GM18517 (cell line): Measurements from ENCODE around the gene SH2D3C.

Source experiments
- ATAC-seq: cut with Tn5 transposase; IDR thresholded peaks from one replicate; pipeline ENCODE4 v1.9.1; 2021; ENCODE audit warnings: mild to moderate bottlenecking, moderate library complexity; ENCODE audit not compliant: unreplicated experiment

SH2D3C gene

DNA sequence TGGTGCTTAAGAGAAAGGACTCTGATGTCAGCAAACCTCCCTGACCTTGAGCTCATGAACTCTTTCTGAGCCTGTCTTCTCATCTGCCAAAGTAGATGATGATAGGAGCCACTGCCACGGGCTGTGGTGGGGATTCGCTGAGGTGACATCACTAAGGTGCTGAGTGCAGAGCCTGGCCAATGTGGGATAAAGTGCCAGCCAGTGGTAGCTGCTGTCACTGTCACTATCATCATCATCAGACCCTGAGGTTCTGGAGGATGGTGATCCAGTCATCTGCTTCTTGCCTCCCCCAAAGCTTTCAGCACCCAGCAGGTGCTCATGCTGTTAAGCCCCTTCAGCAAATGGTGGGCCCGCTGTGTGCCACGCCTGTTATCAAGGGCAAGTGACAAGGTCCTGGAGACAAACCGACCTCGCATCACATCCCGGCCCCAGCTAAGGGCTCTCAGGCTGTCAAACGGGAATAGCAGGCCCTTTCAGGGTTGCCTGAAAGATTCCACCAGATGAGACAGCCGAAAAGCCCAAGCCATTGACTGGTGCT is 30.6 kb upstream of the SH2D3C start:
- ATAC-seq = no peak

DNA sequence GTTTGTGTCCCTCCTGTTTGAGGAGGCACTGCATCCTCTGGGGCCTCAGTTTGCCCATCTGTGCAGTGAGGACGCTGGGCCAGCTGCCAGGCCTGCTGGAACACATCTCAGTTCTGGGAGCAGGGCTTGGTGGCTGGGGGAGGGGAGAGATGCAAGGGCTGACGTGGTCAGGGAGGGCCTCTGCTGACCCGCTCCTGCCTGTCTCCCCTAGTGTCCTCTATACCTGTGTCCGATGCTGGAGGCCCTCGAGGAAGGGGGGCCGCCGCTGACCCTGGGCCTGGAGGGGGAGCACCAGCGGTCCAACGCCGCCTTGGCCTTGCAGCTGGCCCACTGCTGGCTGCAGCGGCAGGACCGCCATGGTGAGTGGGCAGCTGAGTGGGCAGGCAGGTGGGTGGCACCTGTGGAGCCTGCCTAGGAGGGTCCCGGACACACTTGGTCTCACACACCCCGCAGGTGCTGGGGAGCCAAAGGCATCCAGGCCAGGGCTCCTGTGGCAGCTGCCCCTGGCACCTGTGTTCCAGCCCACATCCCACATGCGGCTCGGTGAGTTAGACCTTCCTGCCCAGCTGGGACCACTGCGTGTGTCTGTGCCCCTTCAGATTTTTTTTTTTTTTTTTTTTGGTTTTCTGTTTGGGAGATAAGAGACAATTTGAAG is 30.0 kb upstream of the SH2D3C start:
- no peak for ATAC-seq

DNA sequence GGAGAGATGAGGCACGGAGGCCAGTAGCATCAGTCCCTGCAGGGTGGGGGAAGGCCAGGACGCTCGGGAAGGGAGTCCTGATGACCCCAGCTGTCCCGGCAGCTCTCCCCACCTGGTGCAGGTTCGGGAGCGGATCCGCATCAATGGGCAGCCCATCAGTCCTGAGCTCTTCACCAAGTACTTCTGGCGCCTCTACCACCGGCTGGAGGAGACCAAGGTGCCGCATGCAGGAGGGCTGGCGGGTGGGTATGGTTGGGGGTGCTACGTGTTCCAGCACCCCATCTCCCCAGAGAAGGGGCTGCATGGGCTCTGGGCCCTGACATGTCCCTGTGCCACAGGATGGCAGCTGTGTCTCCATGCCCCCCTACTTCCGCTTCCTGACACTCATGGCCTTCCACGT is 28.4 kb upstream of the SH2D3C start:
- no peak for ATAC-seq

- ATAC-seq = no peak
Measured at GRCh38 chr9:127805620-127806019, 27.2 kb upstream of the SH2D3C start.

GRCh38 chr9:127803507-127804352 is 25.3 kb upstream of the SH2D3C start:
- no peak for ATAC-seq

- peak; percentile 76 for ATAC-seq
Measured at GRCh38 chr9:127802576-127803443, 24.3 kb upstream of the SH2D3C start, which contains the start of gene FPGS. FPGS (plus strand) TSS chr9:127802882; CDS start chr9:127802925, 43 bp downstream.

DNA sequence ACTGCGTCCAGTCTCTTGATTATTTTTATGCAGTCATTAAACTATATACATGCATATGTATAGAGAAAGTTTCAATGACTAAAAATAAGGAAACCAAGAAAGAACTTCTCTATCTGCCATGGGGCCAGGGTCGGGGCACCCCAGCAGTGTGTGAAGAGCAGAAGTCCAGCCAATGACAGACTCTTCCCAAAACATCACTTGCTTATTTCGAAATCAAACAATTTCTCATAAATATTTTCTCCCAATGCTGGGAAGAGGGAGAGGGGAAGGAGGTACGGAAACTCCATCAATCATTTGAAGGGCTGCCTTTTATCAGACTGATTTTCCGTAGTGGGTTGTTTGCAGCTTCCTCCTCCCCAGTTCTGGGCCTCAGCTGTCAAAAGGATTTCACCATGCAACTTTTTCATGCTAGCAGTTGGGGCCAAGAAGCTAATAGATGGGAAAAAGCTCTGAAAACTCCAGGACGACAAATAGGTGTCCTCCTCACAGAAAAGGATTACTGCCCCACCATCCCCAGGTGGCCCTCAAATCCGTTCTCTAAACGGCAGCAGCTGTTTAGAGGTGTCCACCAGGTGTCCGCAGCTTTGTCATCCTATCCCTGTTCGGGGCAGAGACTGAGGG is 23.6 kb upstream of the SH2D3C start:
- ATAC-seq = no peak

DNA sequence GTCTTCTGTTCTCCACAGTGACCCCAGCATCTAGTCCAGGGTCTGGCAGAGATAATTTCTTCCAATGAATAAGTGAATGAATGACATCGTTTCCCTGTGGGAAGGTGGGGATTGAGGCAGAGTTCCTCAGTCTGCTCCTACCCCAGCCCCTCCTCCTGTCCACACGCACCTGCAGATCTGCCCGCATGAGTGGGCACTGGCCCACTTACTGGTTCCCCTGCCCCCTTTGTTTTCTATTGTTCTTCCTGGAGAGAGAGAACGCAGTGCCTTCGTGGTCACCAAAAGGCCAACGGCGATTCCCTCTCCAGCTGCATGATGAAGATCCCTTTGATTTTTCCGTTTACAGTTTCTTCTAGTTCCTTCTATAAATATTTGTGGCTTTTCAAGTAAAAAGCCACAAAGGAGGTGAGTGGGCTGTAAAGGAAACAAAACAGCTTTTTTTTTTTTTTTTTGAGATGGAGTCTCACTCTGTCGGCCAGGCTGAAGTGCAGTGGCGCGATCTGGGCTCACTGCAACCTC is 18.4 kb upstream of the SH2D3C start:
- no peak for ATAC-seq

GRCh38 chr9:127796225-127796813 is 17.9 kb upstream of the SH2D3C start:
- no peak for ATAC-seq

DNA sequence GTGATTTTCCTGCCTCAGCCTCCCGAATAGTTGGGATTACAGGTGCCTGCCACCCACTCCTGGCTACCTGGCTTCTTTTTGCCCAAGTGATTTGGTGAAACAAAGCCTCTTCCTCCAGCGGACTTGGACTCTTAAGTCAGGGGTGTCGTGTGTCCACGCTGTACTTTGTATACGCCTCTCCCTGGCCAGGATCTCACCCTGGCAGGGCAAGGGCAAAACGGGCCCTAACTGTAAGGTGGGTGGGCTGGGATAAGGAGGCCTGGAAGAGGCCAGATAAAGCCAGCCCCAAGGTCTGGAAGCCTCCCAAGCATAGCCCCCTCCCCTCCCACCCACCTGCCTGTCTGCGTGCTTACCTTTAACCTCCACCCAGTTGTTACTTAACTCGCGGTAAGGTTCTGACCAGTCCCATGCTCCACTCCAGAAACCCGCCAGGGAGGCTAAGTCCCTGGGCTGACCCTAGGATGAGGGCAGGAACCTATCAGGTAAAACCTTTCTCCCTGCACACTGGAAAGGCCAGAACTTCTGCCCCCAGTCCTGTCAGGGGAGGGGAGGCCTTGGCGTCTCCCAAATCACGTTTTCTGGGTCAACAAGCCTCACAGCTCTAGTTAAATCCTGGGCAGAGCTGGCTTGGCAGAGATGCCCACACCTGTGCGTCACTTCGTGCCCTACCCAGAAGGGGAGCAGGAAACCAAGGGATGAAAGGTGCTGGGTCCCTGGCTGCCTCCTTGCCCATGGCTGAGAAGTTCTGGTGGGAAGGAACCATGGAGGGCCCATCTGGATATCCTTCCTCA is 15.7 kb upstream of the SH2D3C start:
- no peak for ATAC-seq

DNA sequence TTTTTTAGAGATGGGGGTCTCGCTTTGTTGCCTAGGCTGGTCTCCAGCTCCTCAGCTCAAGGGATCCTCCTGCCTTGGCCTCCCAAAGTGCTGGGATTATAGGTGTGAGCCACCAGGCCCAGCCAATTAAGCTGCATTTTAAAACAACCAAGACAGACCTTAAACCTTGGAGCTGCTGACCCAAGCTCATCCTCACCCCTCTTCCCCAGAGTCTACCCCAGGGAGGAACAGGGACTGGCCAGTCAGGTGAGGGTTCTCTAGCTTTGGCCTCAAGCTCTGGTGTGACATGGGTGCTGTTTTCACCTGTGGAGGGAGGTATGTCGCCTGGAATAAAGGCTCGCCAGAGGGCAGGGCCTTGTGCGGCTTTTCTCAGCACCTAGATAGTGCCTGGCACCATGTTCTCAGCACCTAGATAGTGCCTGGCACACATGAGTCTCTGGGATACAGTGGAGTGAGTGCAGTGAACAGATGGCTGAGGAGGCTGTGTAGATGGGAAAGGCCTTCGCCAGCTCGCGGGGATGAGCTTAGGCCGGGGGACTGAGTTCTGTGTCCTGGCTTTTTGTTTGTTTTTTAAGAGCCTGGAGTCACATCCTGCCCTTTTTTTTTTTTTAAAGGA is 14.7 kb upstream of the SH2D3C start:
- ATAC-seq = no peak

GRCh38 chr9:127792417-127793031 is 14.1 kb upstream of the SH2D3C start:
- no peak for ATAC-seq

DNA sequence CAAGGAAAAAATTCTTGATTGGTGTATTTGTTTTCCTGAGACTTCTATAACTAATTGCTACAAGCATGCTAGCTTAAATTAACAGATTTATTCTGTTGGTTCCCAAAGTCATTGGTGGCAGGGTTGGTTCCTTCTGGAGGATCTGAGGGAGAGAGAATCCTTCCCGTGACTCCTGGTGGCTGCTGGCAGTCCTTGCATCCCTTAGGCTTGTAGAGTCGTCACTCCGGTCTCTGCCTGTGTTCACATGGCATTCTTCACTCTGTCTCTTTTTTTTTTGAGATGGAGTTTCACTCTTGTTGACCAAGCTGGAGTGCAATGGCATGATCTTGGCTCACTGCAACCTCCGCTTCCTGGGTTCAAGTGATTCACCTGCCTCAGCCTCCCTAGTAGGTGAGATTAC is 12.6 kb upstream of the SH2D3C start:
- no peak for ATAC-seq

GRCh38 chr9:127790094-127790855 is 11.8 kb upstream of the SH2D3C start:
- no peak for ATAC-seq

GRCh38 chr9:127789179-127789578 is 10.7 kb upstream of the SH2D3C start:
- no peak for ATAC-seq

- no peak for ATAC-seq
Measured at GRCh38 chr9:127788337-127789011, 10.0 kb upstream of the SH2D3C start.

DNA sequence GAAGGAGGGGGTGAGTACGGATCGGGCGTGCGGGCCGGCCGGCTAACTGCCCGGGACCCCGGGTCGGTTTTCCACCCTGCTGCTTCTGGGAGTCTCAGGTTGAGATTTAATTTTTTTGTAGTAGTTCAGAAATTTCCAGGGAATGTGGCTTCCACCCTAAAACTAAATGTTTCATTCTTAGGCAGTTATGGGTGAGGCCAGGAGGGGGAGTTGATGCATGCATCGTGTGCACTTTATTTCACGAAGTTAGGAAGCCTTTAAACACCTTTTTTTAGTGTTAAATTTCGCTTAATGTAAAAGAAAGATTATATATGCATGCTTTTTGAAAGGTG is 8.3 kb upstream of the SH2D3C start:
- no peak for ATAC-seq
